Measurements from ENCODE around the gene BYSL.

Gene BYSL

DNA sequence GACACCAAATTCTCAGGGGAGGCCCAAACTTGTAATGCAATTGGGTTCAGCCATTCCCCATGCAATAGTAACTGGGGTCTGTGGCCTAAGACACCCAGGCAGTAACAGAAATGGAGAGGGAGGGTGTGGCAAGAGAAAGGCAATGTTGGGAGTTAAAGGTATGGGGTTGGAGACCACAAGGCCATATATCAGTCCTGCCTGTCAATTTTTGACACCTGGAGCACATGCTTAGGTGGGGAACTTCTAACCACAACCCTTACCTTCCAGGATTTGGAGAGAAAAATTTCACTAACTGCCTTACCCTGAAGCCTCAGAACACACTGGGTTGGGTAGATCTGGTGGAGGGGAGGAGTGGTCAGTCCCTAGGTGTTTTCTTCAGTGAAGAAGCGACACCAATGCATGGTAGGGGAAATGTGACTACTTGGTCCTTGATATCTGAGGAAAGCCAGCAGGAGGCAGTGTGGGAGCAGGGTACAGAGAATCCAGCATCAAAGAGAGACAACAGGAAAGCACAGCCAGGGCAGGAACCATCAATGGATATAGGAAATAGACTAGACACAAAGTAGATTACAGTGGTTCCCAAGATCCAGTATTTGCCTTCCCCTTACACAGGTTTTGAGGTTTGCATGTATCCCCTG, 19.3 kb upstream of the BYSL start:
- no peak overlapping the region for H3K4me3 ChIP-seq (ENCODE audit: low read depth, low read length)
- TF ChIP-seq, protein P1, sequence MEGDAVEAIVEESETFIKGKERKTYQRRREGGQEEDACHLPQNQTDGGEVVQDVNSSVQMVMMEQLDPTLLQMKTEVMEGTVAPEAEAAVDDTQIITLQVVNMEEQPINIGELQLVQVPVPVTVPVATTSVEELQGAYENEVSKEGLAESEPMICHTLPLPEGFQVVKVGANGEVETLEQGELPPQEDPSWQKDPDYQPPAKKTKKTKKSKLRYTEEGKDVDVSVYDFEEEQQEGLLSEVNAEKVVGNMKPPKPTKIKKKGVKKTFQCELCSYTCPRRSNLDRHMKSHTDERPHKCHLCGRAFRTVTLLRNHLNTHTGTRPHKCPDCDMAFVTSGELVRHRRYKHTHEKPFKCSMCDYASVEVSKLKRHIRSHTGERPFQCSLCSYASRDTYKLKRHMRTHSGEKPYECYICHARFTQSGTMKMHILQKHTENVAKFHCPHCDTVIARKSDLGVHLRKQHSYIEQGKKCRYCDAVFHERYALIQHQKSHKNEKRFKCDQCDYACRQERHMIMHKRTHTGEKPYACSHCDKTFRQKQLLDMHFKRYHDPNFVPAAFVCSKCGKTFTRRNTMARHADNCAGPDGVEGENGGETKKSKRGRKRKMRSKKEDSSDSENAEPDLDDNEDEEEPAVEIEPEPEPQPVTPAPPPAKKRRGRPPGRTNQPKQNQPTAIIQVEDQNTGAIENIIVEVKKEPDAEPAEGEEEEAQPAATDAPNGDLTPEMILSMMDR (IDR thresholded peaks at IDR 0.05; ENCODE audit: insufficient read depth, low read length, missing control alignments) = peak; percentile 14
- DNase-seq (ENCODE audit: low read depth, low spot score) = no peak
- ChIA-PET CTCF (interaction anchor here (0.7 to 9.0 kb wide), 3 partner anchors 9 to 142 kb away, joined by 3 to 78 read pairs (median 5); partner anchors contain the start of genes BYSL and MED20), POLR2A (no interaction called here)

DNA sequence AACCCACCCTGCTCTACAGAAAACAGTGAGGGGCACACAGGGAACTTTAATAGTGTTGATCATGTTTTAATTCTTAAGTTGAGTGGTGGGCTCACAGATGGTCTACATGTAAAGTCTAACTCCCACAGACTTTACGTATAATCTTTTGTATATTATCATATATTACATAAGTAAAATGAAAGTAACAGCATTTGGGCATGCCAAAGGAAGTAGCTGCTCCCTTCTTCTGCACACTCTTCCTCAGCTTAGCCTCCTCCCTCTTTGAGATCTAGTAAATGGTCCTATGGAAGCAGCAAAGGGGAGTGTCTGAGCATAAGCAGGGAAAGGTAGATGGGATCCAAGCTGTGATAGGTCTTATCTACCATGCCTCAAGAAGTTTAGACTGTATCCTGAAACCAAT, 11.6 kb upstream of the BYSL start:
- POLR2A ChIA-PET = no interaction called here
- H3K4me3 ChIP-seq (ENCODE audit: low read depth, low read length) = no peak overlapping the region
- no peak for DNase-seq (ENCODE audit: low read depth, low spot score)
- CTCF ChIA-PET = interaction anchor here (9.0 kb wide), 1 partner anchor 12 kb away, joined by 78 read pairs; the partner anchor contains the start of genes BYSL and MED20
- TF ChIP-seq, protein P1 (IDR thresholded peaks at IDR 0.05; ENCODE audit: insufficient read depth, low read length, missing control alignments) = no peak

DNA sequence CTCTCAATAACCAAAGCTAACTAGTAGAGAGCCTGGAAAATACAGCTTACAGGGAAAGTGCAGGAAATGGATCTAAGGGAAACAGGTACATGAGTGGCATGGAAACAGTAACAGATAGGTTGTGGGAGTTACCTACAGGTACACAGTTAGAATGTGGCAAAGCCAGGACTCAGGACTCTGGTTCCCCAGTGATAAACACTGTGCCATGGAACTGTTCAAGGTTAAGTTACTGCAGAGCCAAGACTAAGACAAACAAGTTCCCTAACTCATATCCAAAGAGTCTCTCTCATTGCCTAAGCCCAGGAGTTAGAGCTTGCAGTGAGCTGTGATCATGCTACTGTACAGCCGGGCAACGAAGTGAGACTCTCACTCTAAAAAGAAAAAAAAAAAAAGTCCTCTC, 7.0 kb upstream of the BYSL start:
- TF ChIP-seq, protein P1 (IDR thresholded peaks at IDR 0.05; ENCODE audit: insufficient read depth, low read length, missing control alignments) = no peak
- ChIA-PET CTCF (interaction anchor here (1.0 to 1.5 kb wide), 4 partner anchors 10 to 128 kb away, joined by 3 to 6 read pairs (median 4); no protein-coding TSS in a partner anchor), POLR2A (interaction anchor here (1.0 kb wide), 1 partner anchor 9 kb away, joined by 5 read pairs; no protein-coding TSS in a partner anchor)
- DNase-seq (ENCODE audit: low read depth, low spot score) = no peak
- no peak overlapping the region for H3K4me3 ChIP-seq (ENCODE audit: low read depth, low read length)

DNA sequence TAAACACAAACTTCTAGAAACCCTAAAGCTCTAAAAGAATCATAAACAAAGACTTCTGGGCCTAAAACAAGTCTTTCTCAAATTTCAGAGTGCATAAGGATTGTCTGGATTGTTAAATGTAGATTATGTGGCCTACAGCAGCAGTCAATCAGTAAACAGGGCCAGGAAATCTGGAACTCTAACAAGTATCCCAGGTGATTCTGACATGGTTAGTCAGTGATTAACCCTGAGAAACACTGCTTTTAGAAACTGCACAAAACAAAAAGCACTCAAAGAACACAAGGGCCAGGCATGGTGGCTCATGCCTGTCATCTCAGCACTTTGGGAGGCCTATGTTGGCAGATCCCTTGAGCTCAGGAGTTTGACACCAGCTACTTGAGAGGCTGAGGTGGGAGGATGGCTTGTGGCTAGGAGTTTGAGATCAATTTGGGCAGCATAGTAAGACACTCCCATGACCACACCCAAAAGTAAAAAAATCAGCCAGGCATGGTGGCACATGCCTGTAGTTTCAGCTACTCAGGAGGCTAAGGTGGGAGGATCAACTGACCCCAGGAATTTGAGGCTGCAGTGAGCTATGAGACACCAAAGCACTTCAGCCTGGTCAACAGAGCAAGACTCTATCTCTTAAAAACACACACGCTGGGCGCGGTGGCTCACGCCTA, 6.3 kb upstream of the BYSL start:
- ChIA-PET CTCF (interaction anchor here (1.0 to 2.5 kb wide), 5 partner anchors 10 to 128 kb away, joined by 3 to 17 read pairs (median 4); partner anchors contain the start of gene TOMM6), POLR2A (interaction anchor here (1.0 kb wide), 1 partner anchor 9 kb away, joined by 5 read pairs; no protein-coding TSS in a partner anchor)
- H3K4me3 ChIP-seq (ENCODE audit: low read depth, low read length) = no peak overlapping the region
- TF ChIP-seq, protein P1 (IDR thresholded peaks at IDR 0.05; ENCODE audit: insufficient read depth, low read length, missing control alignments) = no peak
- no peak for DNase-seq (ENCODE audit: low read depth, low spot score)

DNA sequence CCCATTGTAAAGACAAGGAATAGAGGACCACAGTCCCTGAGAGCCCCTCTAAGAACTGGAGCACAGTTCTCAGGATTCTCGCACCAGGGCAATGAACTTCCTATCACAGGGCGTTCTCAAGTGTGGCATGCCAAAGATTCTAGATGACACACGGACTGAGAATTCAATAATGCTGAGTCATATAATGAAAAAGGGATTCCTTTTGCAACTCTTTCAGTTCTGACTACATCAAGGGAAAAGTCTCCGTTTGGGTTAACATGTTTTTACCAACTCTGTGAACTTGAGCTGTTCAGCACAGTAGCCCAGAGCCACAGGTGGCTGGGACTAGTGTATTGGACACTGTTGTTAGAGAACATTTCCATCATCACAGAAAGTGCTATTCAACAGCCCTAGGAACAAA, 3.8 kb upstream of the BYSL start:
- TF ChIP-seq, protein P1 (IDR thresholded peaks at IDR 0.05; ENCODE audit: insufficient read depth, low read length, missing control alignments) = no peak
- peak; percentile 79 for DNase-seq (ENCODE audit: low read depth, low spot score)
- ChIA-PET POLR2A (no interaction called here), CTCF (interaction anchor here (0.9 to 1.3 kb wide), 2 partner anchors 22 to 117 kb away, joined by 3 read pairs; no protein-coding TSS in a partner anchor)
- no peak overlapping the region; the same call in 1 of the 2 replicates for H3K4me3 ChIP-seq (ENCODE audit: low read depth, low read length)

DNA sequence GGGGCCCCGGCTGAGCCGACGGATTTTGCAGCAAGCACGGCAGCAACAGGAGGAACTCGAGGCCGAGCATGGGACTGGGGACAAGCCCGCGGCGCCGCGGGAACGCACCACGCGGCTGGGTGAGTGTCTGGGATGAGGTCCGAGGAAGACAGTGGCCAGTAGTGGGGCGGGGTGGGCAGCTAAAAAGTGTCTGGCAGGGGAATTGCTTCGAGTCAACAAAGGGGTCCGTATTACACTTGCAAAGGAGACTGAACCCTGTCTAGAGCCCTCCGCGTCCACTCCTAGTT, 356 bp downstream of the BYSL start:
- ChIA-PET CTCF (interaction anchor here (0.9 to 12.2 kb wide), 42 partner anchors 15 to 627 kb away, joined by 3 to 341 read pairs (median 5); partner anchors contain the start of genes CCND3, TAF8, TOMM6 and USP49), POLR2A (interaction anchor here (0.5 to 2.0 kb wide), 7 partner anchors 9 to 140 kb away, joined by 3 to 8 read pairs (median 5); partner anchors contain the start of genes TAF8 and TOMM6)
- no peak for DNase-seq (ENCODE audit: low read depth, low spot score)
- peak overlapping the region; percentile 98 for H3K4me3 ChIP-seq (ENCODE audit: low read depth, low read length)
- TF ChIP-seq, protein P1 (IDR thresholded peaks at IDR 0.05; ENCODE audit: insufficient read depth, low read length, missing control alignments) = no peak

All from AG04449 (cell line).